Measurements from ENCODE around the gene PSENEN.

DNA sequence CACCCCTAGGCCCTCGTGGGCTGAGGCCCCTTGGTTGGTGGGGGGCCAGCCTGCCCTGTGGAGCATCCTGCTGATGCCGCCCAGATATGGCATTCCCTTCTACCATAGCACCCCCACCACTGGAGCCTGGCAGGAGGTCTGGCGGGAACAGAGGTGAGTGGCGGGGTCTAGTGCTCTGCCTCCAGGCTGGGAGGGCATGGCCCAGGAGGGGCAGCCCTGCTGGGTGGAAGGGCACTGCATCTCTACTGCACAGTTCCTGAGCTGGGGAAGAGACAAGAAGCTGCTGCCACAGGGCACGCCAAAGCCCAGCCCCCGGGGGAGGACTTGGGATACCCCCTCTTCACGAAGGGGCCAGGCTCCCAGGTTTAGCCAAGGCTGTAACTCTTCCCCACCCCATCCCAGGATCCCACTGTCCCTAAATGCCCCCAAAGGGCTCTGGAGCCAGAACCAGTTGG, 30.1 kb upstream of the PSENEN start:
- no peak for TF ChIP-seq ZNF274 (IDR thresholded peaks at IDR 0.05; ENCODE audit: low read depth, low read length)
- no peak for TF ChIP-seq YY1 (IDR thresholded peaks at IDR 0.05; ENCODE audit: insufficient read depth, insufficient read length)
